Measurements from ENCODE around the gene PUM1. TPM values are rescaled to one million over a fixed set of nuclear protein-coding genes. Genes with fewer than 3 reads are reported as not detected.
"Not testable (repeated sequence)": the region's sequence is repeated elsewhere in the genome, so short reads cannot be mapped to it uniquely, and the experiment has no call there.

PUM1 gene
- polyA plus RNA-seq, 1 donor, result 56.6 TPM

- no peak for DNase-seq (ENCODE audit: low read depth)
Observed at GRCh38 chr1:30966690-30967369, 98.7 kb downstream of the PUM1 start.

- no peak for DNase-seq (ENCODE audit: low read depth)
Observed at GRCh38 chr1:30965924-30966599, 99.5 kb downstream of the PUM1 start.

- DNase-seq (ENCODE audit: low read depth), result no peak
Observed at GRCh38 chr1:30964706-30965105, 100.8 kb downstream of the PUM1 start.

- DNase-seq (ENCODE audit: low read depth), result no peak
Observed at GRCh38 chr1:30962609-30963508, 102.7 kb downstream of the PUM1 start.

GRCh38 chr1:30957560-30958222, 107.8 kb downstream of the PUM1 start:
- no peak for DNase-seq (ENCODE audit: low read depth)

GRCh38 chr1:30955448-30956015, 110.0 kb downstream of the PUM1 start:
- no peak for DNase-seq (ENCODE audit: low read depth)

- no peak for DNase-seq (ENCODE audit: low read depth)
Observed at GRCh38 chr1:30953685-30954084, 111.8 kb downstream of the PUM1 start.

- no peak for DNase-seq (ENCODE audit: low read depth)
Observed at GRCh38 chr1:30952098-30952497, 113.4 kb downstream of the PUM1 start.

GRCh38 chr1:30950700-30951099, 114.8 kb downstream of the PUM1 start:
- no peak for DNase-seq (ENCODE audit: low read depth)

GRCh38 chr1:30950053-30950452, 115.5 kb downstream of the PUM1 start:
- DNase-seq (ENCODE audit: low read depth), result no peak

GRCh38 chr1:30949487-30949838, 116.1 kb downstream of the PUM1 start:
- DNase-seq (ENCODE audit: low read depth), result not testable (repeated sequence)

GRCh38 chr1:30948813-30949486, 116.6 kb downstream of the PUM1 start:
- not testable (repeated sequence) for DNase-seq (ENCODE audit: low read depth)

- DNase-seq (ENCODE audit: low read depth), result no peak
Observed at GRCh38 chr1:30948278-30948677, 117.2 kb downstream of the PUM1 start.

GRCh38 chr1:30947212-30947611, 118.3 kb downstream of the PUM1 start:
- no peak for DNase-seq (ENCODE audit: low read depth)

- no peak for DNase-seq (ENCODE audit: low read depth)
Observed at GRCh38 chr1:30942326-30942963, 123.1 kb downstream of the PUM1 start.

GRCh38 chr1:30940541-30940940, 125.0 kb downstream of the PUM1 start:
- no peak for DNase-seq (ENCODE audit: low read depth)

- no peak for DNase-seq (ENCODE audit: low read depth)
Observed at GRCh38 chr1:30936541-30937171, 128.9 kb downstream of the PUM1 start.

- DNase-seq (ENCODE audit: low read depth), result not testable (repeated sequence)
Observed at GRCh38 chr1:30935758-30936157, 129.8 kb downstream of the PUM1 start.

- DNase-seq (ENCODE audit: low read depth), result no peak
Observed at GRCh38 chr1:30934613-30935012, 130.9 kb downstream of the PUM1 start.

GRCh38 chr1:30933874-30934252, 131.7 kb downstream of the PUM1 start:
- no peak for DNase-seq (ENCODE audit: low read depth)

Data from forelimb muscle (tissue), 1 donor.